ENCODE data around the gene KRTAP3-3. TPM values are rescaled to one million over a fixed set of nuclear protein-coding genes. Genes with fewer than 3 reads are reported as not detected.

The KRTAP3-3 gene
- total and polyA plus RNA-seq, 2 experiments from 2014 or later, result not detected

GRCh38 chr17:40993084-40993483 is 880 bp downstream of the KRTAP3-3 start:
- H3K36me3 Mint-ChIP-seq (ENCODE audit: low read depth), result no peaks in the 10 kb centered on the region
- DNase-seq (ENCODE audit: low spot score), result no peak
- Histone ChIP-seq H3K36me3 (ENCODE audit: insufficient read depth) (no peaks in the 10 kb centered on the region), H3K27me3 (ENCODE audit: insufficient read depth) (no peaks in the 10 kb centered on the region), H2AFZ (no peak overlapping the region), H3K4me3 (no peak overlapping the region), H3F3A (replicated peaks; ENCODE audit: low read depth) (no peaks in the 10 kb centered on the region), H3K4me2 (no peak overlapping the region), H3K27ac (ENCODE audit: low read depth) (no peak overlapping the region), H3K79me2 (replicated peaks; ENCODE audit: insufficient read depth) (no peaks in the 10 kb centered on the region), H3K9me2 (ENCODE audit: insufficient read depth) (0 out of 2 replicates have a peak, but pooled peaks cover 4% of the 10 kb centered on the region), H4K20me1 (replicated peaks; ENCODE audit: insufficient read depth) (no peaks in the 10 kb centered on the region), H3K4me1 (ENCODE audit: insufficient read depth) (no peaks in the 10 kb centered on the region)
- H3K27ac Mint-ChIP-seq, result no peak overlapping the region
- no peaks in the 10 kb centered on the region for H3K27me3 Mint-ChIP-seq (ENCODE audit: insufficient read depth, low read depth, poor library complexity)
- ATAC-seq, result no peak
- H3K4me1 Mint-ChIP-seq, result peaks cover 4% of the 10 kb centered on the region; the same call in 2 of the 3 replicates
- H3K4me3 Mint-ChIP-seq, result no peak overlapping the region
- TF ChIP-seq ETS1 (IDR thresholded peaks at IDR 0.05), result no peak
- TF ChIP-seq ZNF331 (CRISPR knock-in tag; IDR thresholded peaks at IDR 0.05; ENCODE audit: low read depth), result no peak
- TF ChIP-seq ZNF114 (CRISPR knock-in tag; IDR thresholded peaks at IDR 0.05), result no peak
- TF ChIP-seq, protein P1, sequence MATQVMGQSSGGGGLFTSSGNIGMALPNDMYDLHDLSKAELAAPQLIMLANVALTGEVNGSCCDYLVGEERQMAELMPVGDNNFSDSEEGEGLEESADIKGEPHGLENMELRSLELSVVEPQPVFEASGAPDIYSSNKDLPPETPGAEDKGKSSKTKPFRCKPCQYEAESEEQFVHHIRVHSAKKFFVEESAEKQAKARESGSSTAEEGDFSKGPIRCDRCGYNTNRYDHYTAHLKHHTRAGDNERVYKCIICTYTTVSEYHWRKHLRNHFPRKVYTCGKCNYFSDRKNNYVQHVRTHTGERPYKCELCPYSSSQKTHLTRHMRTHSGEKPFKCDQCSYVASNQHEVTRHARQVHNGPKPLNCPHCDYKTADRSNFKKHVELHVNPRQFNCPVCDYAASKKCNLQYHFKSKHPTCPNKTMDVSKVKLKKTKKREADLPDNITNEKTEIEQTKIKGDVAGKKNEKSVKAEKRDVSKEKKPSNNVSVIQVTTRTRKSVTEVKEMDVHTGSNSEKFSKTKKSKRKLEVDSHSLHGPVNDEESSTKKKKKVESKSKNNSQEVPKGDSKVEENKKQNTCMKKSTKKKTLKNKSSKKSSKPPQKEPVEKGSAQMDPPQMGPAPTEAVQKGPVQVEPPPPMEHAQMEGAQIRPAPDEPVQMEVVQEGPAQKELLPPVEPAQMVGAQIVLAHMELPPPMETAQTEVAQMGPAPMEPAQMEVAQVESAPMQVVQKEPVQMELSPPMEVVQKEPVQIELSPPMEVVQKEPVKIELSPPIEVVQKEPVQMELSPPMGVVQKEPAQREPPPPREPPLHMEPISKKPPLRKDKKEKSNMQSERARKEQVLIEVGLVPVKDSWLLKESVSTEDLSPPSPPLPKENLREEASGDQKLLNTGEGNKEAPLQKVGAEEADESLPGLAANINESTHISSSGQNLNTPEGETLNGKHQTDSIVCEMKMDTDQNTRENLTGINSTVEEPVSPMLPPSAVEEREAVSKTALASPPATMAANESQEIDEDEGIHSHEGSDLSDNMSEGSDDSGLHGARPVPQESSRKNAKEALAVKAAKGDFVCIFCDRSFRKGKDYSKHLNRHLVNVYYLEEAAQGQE (IDR thresholded peaks at IDR 0.05; ENCODE audit: unreplicated experiment), result no peak
- TF ChIP-seq EZH2 (IDR thresholded peaks at IDR 0.05; ENCODE audit: low read depth, unreplicated experiment), result no peak
- TF ChIP-seq NANOG (IDR thresholded peaks at IDR 0.05; ENCODE audit: borderline replicate concordance), result no peak
- TF ChIP-seq JUNB (IDR thresholded peaks at IDR 0.05; ENCODE audit: unreplicated experiment), result no peak
- no peak for TF ChIP-seq EZH2phosphoT487 (IDR thresholded peaks at IDR 0.05; ENCODE audit: unreplicated experiment)
- TF ChIP-seq CREB1 (CRISPR knock-in tag; IDR thresholded peaks at IDR 0.05; ENCODE audit: low read depth), result no peak
- no peak for TF ChIP-seq STAT1 (IDR thresholded peaks at IDR 0.05; ENCODE audit: unreplicated experiment)
- TF ChIP-seq POLR2AphosphoS5 (IDR thresholded peaks at IDR 0.05; ENCODE audit: low read depth), result no peak
- no peak for TF ChIP-seq CTCF (conservative IDR thresholded peaks at IDR 0.05; ENCODE audit: low read depth in 2 of 2)
- TF ChIP-seq ZNF462 (CRISPR knock-in tag; IDR thresholded peaks at IDR 0.05), result no peak
- no peaks in the 10 kb centered on the region for H3K9me3 Mint-ChIP-seq
